Natural killer cell treated with Interleukin-12 subunit alpha and Interleukin-12 subunit beta and Interleukin-15 and Interleukin-18, amount 100 ng/mL, for 72 hours (primary cell): ENCODE data around the gene SDK1. TPM values are rescaled to one million over a fixed set of nuclear protein-coding genes. Genes with fewer than 3 reads are reported as not detected.

ENCODE experiments used
- ATAC-seq, 2 donors: fragments of 150-1000 bp; cut with Tn5 transposase in 1 of 2; sonication (Bioruptor Pico), chemical (Tn5 transposase) in 1 of 2; 2 replicates each; pipeline ENCODE4 v1.10.0; 2021
- DNase-seq: peaks from one replicate; pipeline ENCODE4 v3.0.0; 2022; ENCODE audit warnings: low spot score
- H3K27ac Mint-ChIP-seq, 2 donors: 1 replicate in 1 of 2; 2 replicates in 1 of 2; pipeline ENCODE4 v1.8.0; 2022; ENCODE audit warnings: mixed read lengths in 2 of 2, mild to moderate bottlenecking in 1 of 2, moderate library complexity in 1 of 2
- H3K27me3 Mint-ChIP-seq, 2 donors: 1 replicate in 1 of 2; 2 replicates in 1 of 2; pipeline ENCODE4 v1.8.0; 2022; ENCODE audit warnings: mixed read lengths in 2 of 2
- H3K36me3 Mint-ChIP-seq: one replicate; pipeline ENCODE4 v1.8.0; 2022; ENCODE audit warnings: mixed read lengths
- H3K4me1 Mint-ChIP-seq, 2 donors: 1 replicate in 1 of 2; 2 replicates in 1 of 2; pipeline ENCODE4 v1.8.0; 2022; ENCODE audit warnings: low read depth in 2 of 2, mixed read lengths in 2 of 2, mild to moderate bottlenecking in 1 of 2
- H3K4me3 Mint-ChIP-seq: one replicate; pipeline ENCODE4 v1.8.0; 2022; ENCODE audit warnings: mixed read lengths
- H3K9me3 Mint-ChIP-seq: 2 replicates; pipeline ENCODE4 v1.8.0; 2022; ENCODE audit warnings: mixed read lengths
- total RNA-seq, 2 donors: library from RNA; stranded (reverse); gene quantifications; one replicate each; pipeline ENCODE4 v1.2.3, GENCODE V29; 2022

Gene SDK1
- total RNA-seq, 2 donors from 2014 or later: 0.20 to 0.40 TPM

DNA sequence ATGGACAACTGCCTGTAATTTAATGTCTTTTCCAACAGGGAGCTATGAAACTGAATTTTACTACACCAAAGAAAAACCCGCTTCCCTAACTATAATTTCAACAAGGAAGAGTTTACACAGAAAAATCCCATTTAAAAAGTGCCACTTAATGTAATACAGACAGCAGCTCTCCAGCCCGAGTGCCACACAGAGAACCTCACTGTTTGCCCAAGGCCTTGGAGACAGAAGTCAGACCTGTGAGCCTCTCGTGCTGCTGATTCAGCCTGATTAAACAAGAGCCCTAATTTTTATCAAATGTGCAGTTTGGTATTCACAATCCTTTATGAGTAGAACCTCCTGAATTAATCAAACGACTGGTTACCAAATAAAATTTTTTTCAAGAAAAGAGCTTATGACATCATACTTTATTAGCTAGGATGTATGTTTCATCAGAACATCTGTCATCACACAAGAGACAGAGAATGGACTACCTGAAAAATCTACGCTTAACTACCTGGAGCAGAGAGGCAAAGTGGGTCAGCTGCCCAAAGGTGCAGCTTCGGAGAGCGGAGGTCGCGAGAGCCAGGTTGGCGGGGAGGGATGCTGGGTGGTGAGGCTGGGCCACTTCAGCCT lies 543.6 kb downstream of the SDK1 start:
- H3K27me3 Mint-ChIP-seq: peaks cover 10 to 28% of the 10 kb centered on the region in 2 donors
- no peaks in the 10 kb centered on the region for H3K4me1 Mint-ChIP-seq
- no peaks in the 10 kb centered on the region for H3K9me3 Mint-ChIP-seq
- H3K4me3 Mint-ChIP-seq: no peak overlapping the region
- no peak overlapping the region for H3K27ac Mint-ChIP-seq
- DNase-seq (no peak), ATAC-seq (no peak)
- no peaks in the 10 kb centered on the region for H3K36me3 Mint-ChIP-seq

DNA sequence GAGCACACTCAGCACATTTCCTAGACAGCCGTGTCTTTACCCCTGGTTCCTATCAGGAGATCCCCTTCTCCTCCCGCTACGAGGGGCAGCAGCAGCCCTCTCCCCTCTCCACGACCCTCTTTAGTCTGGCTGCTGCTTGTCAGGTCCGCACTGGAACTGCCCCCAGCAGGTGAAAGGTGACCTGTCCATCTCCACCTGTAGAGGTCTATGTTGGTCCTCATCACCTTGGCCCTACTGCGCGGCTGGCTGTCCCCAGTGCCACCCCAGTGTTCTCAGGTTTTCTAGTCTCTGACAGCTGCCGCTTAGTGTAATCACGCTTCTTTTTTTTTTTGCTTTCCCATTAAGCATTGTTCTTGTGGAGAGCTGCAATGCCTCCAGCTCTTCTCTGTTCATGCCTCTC lies 545.7 kb downstream of the SDK1 start:
- H3K36me3 Mint-ChIP-seq: no peaks in the 10 kb centered on the region
- ATAC-seq: peak in 1 of 2 donors; percentile 57
- no peaks in the 10 kb centered on the region for H3K4me1 Mint-ChIP-seq
- peaks cover 10 to 27% of the 10 kb centered on the region in 2 donors for H3K27me3 Mint-ChIP-seq
- DNase-seq: no peak
- no peak overlapping the region for H3K4me3 Mint-ChIP-seq
- H3K27ac Mint-ChIP-seq: no peak overlapping the region
- no peaks in the 10 kb centered on the region for H3K9me3 Mint-ChIP-seq

DNA sequence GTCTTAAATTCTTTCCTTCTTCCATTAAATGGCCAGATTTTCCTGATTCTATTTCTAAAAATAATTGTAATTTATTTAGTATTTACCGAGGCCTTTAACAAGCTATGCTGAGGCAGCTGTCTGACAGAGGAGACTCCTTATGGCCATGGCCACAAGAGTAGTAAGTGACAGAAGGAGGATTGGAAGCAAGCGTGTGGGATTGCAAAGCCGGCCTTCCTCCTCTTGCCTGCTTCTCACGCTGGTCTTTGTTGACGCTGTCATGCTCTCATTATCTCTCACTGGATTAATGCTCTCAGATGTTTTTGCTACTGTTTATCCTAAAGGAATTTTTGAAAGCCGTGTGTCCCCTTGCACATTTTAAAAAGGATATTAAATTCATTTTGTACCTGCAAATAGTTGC lies 546.3 kb downstream of the SDK1 start:
- H3K4me1 Mint-ChIP-seq: no peaks in the 10 kb centered on the region
- no peak overlapping the region for H3K27ac Mint-ChIP-seq
- no peaks in the 10 kb centered on the region for H3K9me3 Mint-ChIP-seq
- peaks cover 12 to 29% of the 10 kb centered on the region in 2 donors for H3K27me3 Mint-ChIP-seq
- H3K4me3 Mint-ChIP-seq: no peak overlapping the region
- ATAC-seq (no peak), DNase-seq (no peak)
- H3K36me3 Mint-ChIP-seq: no peaks in the 10 kb centered on the region

DNA sequence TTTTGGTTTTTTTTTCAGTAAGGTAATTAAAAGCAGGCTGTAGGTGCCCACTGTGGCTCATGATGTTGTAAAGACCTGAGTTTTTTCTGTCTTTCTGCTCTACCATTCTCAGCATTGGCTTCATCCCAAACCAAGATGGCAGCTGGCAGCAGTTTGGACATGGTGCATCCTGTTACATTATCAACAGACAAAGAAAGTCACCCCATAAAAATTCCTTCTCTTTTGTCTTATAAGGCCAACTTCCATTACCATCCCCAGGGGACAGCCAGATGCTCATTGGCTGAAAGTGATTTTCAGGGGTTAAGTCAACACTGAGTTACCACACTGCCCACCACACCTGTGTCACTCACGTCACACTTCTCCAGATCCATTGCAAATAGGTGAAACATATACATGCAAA lies 558.4 kb downstream of the SDK1 start:
- Mint-ChIP-seq H3K27me3 (peaks cover 20 to 52% of the 10 kb centered on the region in 2 donors), H3K9me3 (no peaks in the 10 kb centered on the region), H3K4me1 (no peaks in the 10 kb centered on the region), H3K4me3 (no peak overlapping the region), H3K36me3 (no peaks in the 10 kb centered on the region), H3K27ac (no peak overlapping the region)
- ATAC-seq (no peak), DNase-seq (no peak)

DNA sequence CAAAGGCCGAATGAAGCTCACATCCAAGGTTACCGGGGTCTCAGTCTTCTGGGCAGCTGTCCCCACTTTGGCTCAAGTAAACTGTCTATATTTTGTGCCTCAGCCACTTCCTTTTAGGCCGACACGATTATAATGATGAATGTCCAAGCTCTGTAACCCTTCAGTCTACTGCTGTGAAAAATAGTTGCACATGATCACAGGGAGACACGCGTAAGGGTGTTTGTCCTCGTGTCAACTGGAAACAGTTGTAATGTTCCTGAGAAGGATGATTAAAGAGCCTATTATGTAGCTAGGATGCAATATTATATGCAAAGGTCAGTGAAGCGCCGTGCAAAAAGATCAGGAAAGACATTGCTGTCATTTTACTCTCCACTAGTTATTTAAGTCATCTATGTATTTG lies 559.9 kb downstream of the SDK1 start:
- no peak overlapping the region for H3K27ac Mint-ChIP-seq
- H3K27me3 Mint-ChIP-seq: peaks cover 19 to 40% of the 10 kb centered on the region in 2 donors
- H3K36me3 Mint-ChIP-seq: no peaks in the 10 kb centered on the region
- H3K4me3 Mint-ChIP-seq: no peak overlapping the region
- H3K4me1 Mint-ChIP-seq: no peaks in the 10 kb centered on the region
- DNase-seq (no peak), ATAC-seq (no peak)
- no peaks in the 10 kb centered on the region for H3K9me3 Mint-ChIP-seq

DNA sequence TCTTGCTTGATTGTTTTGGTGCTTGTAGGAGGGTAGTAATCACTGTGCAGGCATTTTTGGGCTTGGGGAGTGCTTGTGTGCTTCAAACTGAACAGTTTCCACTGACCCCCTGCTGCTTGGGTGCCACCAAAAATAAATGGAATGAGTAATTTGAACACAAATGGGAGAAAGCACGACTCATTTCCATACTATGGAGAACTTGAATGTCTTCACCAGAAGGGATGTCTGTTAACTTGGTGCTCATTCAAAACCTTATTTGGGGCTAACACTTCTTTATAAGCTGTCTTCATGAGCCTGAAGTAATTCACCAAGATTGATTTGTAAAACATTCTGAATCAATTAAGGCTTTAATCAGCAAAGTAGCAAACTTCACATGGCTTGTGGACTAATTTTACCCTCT lies 560.3 kb downstream of the SDK1 start:
- Mint-ChIP-seq H3K4me3 (no peak overlapping the region), H3K27me3 (peaks cover 18 to 44% of the 10 kb centered on the region in 2 donors), H3K4me1 (no peaks in the 10 kb centered on the region), H3K27ac (no peak overlapping the region), H3K9me3 (no peaks in the 10 kb centered on the region), H3K36me3 (no peaks in the 10 kb centered on the region)
- ATAC-seq (no peak), DNase-seq (no peak)

DNA sequence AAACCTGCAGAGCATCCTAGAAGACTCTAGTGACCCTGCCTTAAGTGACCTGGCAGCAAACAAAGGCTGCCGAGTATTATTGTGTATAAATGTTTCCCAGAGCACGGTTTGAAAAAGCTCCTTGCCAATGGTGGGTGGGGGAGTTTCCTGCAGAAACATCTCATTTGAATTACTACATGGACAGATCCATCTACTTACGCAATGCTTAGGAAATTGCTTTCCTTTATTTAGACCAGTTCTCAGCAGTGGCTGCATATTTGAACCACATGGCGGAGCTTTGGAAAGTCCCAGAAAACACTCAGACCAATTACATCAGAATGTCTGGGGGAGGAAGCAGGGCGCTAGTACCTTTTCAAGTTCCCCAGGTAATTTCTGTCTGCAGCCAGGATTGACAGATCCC lies 560.9 kb downstream of the SDK1 start:
- H3K27me3 Mint-ChIP-seq: peaks cover 17 to 43% of the 10 kb centered on the region in 2 donors
- no peak for ATAC-seq
- no peak overlapping the region for H3K4me3 Mint-ChIP-seq
- no peaks in the 10 kb centered on the region for H3K4me1 Mint-ChIP-seq
- DNase-seq: no peak
- no peaks in the 10 kb centered on the region for H3K9me3 Mint-ChIP-seq
- no peak overlapping the region for H3K27ac Mint-ChIP-seq
- H3K36me3 Mint-ChIP-seq: no peaks in the 10 kb centered on the region

DNA sequence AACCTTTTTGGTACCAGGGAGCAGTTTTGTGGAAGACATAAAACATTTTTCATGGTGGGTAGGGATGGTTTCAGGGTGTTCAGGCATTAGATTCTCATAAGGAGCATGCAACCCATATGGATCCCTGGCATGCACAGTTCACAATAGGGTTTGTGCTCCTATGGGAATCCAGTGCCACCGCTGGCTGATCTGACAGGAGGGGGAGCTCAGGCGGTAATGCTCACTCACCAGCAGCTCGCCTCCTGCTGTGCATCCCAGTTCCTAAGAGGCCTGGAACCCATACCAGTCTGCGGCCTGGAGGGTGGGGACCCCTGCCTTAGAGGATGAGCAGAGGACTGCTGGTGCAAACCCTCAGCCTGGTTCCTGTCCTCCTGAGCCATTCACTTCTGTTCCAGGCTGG lies 561.7 kb downstream of the SDK1 start:
- no peaks in the 10 kb centered on the region for H3K9me3 Mint-ChIP-seq
- H3K4me3 Mint-ChIP-seq: no peak overlapping the region
- H3K27me3 Mint-ChIP-seq: peaks cover 15 to 39% of the 10 kb centered on the region in 2 donors
- no peaks in the 10 kb centered on the region for H3K36me3 Mint-ChIP-seq
- no peak overlapping the region for H3K27ac Mint-ChIP-seq
- DNase-seq: no peak
- no peaks in the 10 kb centered on the region for H3K4me1 Mint-ChIP-seq
- no peak for ATAC-seq

DNA sequence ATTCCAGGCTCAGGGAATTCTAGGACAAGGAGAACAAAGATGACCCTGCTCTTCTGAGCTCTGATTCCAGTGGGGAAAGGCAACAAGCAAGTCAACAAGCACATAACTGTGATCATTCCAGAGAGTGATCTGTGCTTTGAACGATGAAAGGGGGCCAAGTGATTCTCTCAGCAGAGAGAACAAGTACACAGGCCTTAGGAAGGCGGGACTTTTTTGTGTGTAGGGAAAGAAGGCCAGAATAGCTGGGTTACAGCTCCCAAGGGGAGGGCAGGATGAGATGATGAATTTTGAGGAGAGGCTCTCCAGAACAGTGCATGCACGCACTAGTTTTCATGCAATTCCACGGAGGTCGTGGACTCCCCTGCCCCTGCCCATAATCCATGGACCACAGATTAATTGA lies 565.2 kb downstream of the SDK1 start:
- H3K4me3 Mint-ChIP-seq: no peak overlapping the region

DNA sequence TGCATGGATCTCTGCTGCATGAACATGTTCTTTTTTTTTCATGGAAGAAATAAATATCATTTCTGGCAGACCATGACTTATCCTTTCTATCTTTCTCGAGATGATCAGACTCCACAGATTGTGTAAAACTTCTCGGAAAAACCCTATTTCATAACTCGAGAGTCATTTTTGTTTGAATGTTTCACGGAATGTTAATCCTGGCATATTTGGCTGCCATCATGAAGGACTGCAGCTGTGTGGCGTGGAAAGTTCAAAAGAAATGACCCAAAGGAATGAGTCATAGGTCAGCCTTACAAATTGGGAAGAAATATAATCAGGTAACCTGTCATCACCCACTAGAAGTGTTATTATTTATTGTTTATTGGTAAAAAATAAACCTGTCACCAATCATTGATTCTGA lies 566.8 kb downstream of the SDK1 start:
- H3K4me1 Mint-ChIP-seq: no peaks in the 10 kb centered on the region
- DNase-seq: no peak
- no peak overlapping the region for H3K4me3 Mint-ChIP-seq
- H3K36me3 Mint-ChIP-seq: no peaks in the 10 kb centered on the region
- no peak for ATAC-seq
- H3K27ac Mint-ChIP-seq: no peak overlapping the region
- H3K27me3 Mint-ChIP-seq: peaks cover 14 to 37% of the 10 kb centered on the region in 2 donors
- H3K9me3 Mint-ChIP-seq: no peaks in the 10 kb centered on the region

More for the DNA sequence above, 565.2 kb downstream of the SDK1 start:
- Mint-ChIP-seq H3K27me3 (peaks cover 10 to 29% of the 10 kb centered on the region in 2 donors), H3K4me1 (no peaks in the 10 kb centered on the region), H3K9me3 (no peaks in the 10 kb centered on the region), H3K36me3 (no peaks in the 10 kb centered on the region), H3K27ac (no peak overlapping the region)
- ATAC-seq (peak in 1 of 2 donors; percentile 43), DNase-seq (no peak)

DNA sequence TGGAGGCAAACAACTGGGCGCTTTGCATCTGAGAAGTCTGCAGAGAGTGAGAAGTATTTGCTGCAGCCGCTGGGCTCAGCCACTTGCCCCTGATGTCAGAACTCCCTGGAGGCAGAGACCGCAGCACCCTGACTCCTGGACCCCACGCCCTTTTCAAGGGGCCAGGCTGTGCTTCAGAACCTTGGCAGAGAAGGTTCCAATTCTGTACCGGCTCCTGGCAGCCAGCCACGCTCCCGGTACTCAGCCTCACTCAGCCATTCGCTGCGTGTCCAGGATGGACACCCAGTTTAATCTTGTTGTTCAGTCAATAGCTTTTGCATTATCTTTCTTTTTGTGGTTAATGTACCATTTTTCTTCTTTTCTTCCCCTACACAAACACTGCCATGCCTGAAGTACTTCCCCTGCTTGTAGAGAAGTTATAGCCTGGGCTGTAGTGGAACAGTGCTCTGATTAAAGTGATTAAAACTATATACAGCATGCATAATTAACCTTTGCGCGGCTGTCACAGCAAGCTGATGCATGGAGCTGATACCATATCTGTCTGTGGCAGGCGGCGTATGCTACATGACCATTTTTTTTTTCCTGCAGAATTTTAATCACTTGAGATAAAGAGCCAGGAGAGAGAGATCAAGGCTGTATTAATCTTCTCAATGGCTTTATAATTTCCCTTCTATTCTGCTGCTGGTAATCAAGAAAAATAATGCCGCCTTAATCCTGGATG lies 578.5 kb downstream of the SDK1 start:
- Mint-ChIP-seq H3K36me3 (no peaks in the 10 kb centered on the region), H3K9me3 (no peaks in the 10 kb centered on the region), H3K27ac (no peak overlapping the region), H3K4me1 (no peaks in the 10 kb centered on the region), H3K27me3 (peaks cover 21 to 28% of the 10 kb centered on the region in 2 donors), H3K4me3 (no peak overlapping the region)
- no peak for ATAC-seq
- no peak for DNase-seq

DNA sequence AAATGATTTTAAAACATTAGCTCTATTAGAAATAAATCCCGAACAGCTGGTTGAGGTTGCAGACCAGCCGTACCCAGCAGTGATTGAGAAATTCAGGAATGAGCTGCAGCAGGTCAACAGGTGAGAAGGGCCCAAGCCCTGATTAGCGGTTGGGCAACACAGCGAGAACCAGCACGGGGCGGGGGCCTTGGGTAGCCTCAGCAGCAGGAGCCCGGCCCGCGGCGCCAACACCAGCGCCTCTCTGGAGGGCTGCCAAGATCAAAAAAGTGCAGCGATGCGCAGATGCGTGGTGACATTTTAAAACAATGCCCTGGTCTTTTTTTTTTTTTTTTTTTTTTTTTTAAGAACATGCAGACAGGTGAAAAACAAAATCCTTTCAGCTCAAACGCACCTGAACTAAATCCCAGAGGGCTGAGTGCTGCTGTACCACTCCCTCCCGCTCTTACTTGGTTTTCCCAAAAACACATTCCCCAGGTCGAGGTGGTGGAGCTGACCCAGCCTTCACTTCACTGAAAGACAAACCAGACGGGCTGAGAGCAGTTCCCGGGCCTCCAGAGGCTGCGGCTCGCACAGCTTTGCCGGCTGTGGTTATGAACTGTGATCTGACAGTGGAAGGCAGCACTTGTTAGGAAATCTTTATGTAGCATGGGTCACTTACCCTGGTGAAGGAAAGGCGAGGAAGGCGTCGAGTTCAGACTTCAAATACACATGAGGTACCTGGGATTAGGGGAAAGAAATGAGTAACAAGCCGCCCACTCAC lies 579.4 kb downstream of the SDK1 start:
- no peaks in the 10 kb centered on the region for H3K9me3 Mint-ChIP-seq
- no peak overlapping the region for H3K27ac Mint-ChIP-seq
- DNase-seq (no peak), ATAC-seq (no peak)
- H3K4me3 Mint-ChIP-seq: no peak overlapping the region
- no peaks in the 10 kb centered on the region for H3K36me3 Mint-ChIP-seq
- H3K27me3 Mint-ChIP-seq: peaks cover 15 to 21% of the 10 kb centered on the region in 2 donors
- no peaks in the 10 kb centered on the region for H3K4me1 Mint-ChIP-seq

DNA sequence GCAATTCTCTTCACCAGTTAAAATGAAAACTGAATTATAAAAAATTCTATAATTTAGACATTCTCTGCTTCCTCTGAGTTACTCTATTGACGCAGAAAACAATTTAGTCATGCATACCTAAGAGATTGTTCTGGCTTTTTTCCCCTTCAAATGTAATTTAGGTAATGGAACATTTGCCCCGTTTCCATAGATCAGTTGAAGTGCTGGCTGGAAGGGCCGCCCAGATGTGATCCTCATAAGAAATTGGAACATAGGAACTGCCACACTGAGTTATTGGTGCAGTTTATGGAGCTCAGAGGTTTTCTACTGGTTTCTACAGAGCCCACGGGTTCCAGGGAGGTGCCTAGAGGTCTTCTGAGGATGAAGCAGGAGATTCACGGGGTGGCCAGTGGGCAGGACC lies 581.7 kb downstream of the SDK1 start:
- Mint-ChIP-seq H3K4me1 (no peaks in the 10 kb centered on the region), H3K4me3 (no peak overlapping the region), H3K9me3 (no peaks in the 10 kb centered on the region), H3K27me3 (peaks cover 16 to 27% of the 10 kb centered on the region in 2 donors), H3K36me3 (no peaks in the 10 kb centered on the region), H3K27ac (no peak overlapping the region)
- DNase-seq (no peak), ATAC-seq (no peak)

DNA sequence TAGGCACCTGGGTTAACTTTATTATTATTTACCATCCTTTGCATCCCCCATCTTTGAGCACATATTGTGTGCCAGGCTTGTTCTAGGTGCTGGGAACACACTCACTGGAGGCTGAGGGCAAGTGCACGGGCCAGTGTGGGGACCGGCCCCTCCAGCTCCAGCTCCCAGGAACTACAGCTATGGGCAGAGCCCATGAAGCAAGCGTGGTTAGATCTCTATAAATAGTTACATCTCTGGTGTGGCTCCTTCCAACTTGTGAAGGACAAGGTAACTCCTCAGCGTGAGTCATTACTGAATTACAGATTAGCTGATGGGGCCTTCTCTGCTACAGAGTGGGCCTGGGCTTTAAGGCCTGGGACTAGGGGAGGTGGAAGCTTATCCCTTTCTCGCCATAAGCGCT lies 583.5 kb downstream of the SDK1 start:
- DNase-seq (no peak), ATAC-seq (peak in 1 of 2 donors; percentile 50)
- Mint-ChIP-seq H3K9me3 (no peaks in the 10 kb centered on the region), H3K27ac (no peak overlapping the region), H3K4me3 (no peak overlapping the region), H3K27me3 (peaks cover 16 to 27% of the 10 kb centered on the region in 2 donors), H3K4me1 (no peaks in the 10 kb centered on the region), H3K36me3 (no peaks in the 10 kb centered on the region)
